A673 (cell line): ENCODE data around the gene LETMD1. TPM values are rescaled to one million over a fixed set of nuclear protein-coding genes. Genes with fewer than 3 reads are reported as not detected.

Experiments
- BruUV-seq: library from RNA; stranded (reverse); fragments of 400-500 nt; replicated peaks from 2 replicates; lab custom pipeline; 2021; lab: Mats Ljungman, UMichigan
- CTCF ChIA-PET: fragments of 300-600 bp; sonication (Branson Sonifier 250); formaldehyde crosslinking; loops from one replicate; lab custom pipeline; 2022; ENCODE audit warnings: antibody characterized with exemption; lab: Charles Lee
- POLR2A ChIA-PET: fragments of 300-600 bp; sonication (Branson Sonifier 250); formaldehyde crosslinking; loops from one replicate; lab custom pipeline; 2022; ENCODE audit warnings: antibody characterized with exemption; ENCODE audit not compliant: low non-redundant PET; lab: Charles Lee
- DNase-seq: peaks from one replicate; pipeline ENCODE4 v3.0.0-alpha.2; 2015; ENCODE audit warnings: low spot score
- H3K27ac ChIP-seq: fragments of 200-600 bp; sonication (generic); 2 replicates; pipeline ENCODE4 v1.5.1; 2016; ENCODE audit warnings: mixed run types, low read depth, mild to moderate bottlenecking, mixed read lengths, antibody characterized with exemption, low read length; ENCODE audit not compliant: poor library complexity, severe bottlenecking
- H3K27me3 ChIP-seq: fragments of 200-600 bp; sonication (generic); replicated peaks from 2 replicates; pipeline ENCODE4 v1.6.1; 2017; ENCODE audit warnings: mixed run types, low read depth, mild to moderate bottlenecking, mixed read lengths, antibody characterized with exemption, low read length; ENCODE audit not compliant: insufficient read depth, poor library complexity
- H3K36me3 ChIP-seq: fragments of 200-600 bp; sonication (generic); 2 replicates; pipeline ENCODE4 v1.6.1; 2016; ENCODE audit warnings: mixed run types, mild to moderate bottlenecking, mixed read lengths, antibody characterized with exemption, low read length; ENCODE audit not compliant: insufficient read depth, poor library complexity, severe bottlenecking
- H3K4me1 ChIP-seq: fragments of 200-600 bp; sonication (generic); 2 replicates; pipeline ENCODE4 v1.6.1; 2017; ENCODE audit warnings: mixed run types, mild to moderate bottlenecking, mixed read lengths, antibody characterized with exemption, low read length; ENCODE audit not compliant: insufficient read depth, poor library complexity, severe bottlenecking
- H3K4me3 ChIP-seq: fragments of 200-600 bp; sonication (generic); 2 replicates; pipeline ENCODE4 v1.5.1; 2016; ENCODE audit warnings: low read depth, mixed run types, mild to moderate bottlenecking, mixed read lengths, low read length; ENCODE audit not compliant: poor library complexity, severe bottlenecking
- H3K9me3 ChIP-seq: fragments of 200-600 bp; sonication (generic); 2 replicates; pipeline ENCODE4 v1.6.1; 2016; ENCODE audit warnings: mixed run types, low read depth, mild to moderate bottlenecking, mixed read lengths, antibody characterized with exemption, low read length; ENCODE audit not compliant: poor library complexity, severe bottlenecking
- EZH2 ChIP-seq: fragments of 200-600 bp; sonication (generic); IDR thresholded peaks from 2 replicates; pipeline ENCODE4 v1.6.1; 2017; ENCODE audit warnings: borderline replicate concordance, low read depth, mild to moderate bottlenecking, mixed read lengths, antibody characterized with exemption, low read length; ENCODE audit not compliant: poor library complexity, severe bottlenecking
- intact Hi-C: fragments of 100-400 bp; cut with micrococcal nuclease; formaldehyde crosslinking; loops from one replicate; pipeline ENCODE4 v1.10.0; 2022; ENCODE audit not compliant: unreplicated experiment
- total RNA-seq: library from RNA; stranded (reverse); gene quantifications from 2 replicates; pipeline ENCODE4 v1.2.3, GENCODE V29; 2021
- TF ChIP-seq, protein P1 (sequence below): fragments of 300-800, 200-600 bp; sonication (generic); conservative IDR thresholded peaks from 2 replicates; pipeline ENCODE4 v1.5.1; 2017; ENCODE audit warnings: low read depth, mild to moderate bottlenecking, antibody characterized with exemption, low read length, moderate library complexity, mixed read lengths

Gene LETMD1
- total RNA-seq, 1 experiment from 2014 or later, result 60.3 TPM

DNA sequence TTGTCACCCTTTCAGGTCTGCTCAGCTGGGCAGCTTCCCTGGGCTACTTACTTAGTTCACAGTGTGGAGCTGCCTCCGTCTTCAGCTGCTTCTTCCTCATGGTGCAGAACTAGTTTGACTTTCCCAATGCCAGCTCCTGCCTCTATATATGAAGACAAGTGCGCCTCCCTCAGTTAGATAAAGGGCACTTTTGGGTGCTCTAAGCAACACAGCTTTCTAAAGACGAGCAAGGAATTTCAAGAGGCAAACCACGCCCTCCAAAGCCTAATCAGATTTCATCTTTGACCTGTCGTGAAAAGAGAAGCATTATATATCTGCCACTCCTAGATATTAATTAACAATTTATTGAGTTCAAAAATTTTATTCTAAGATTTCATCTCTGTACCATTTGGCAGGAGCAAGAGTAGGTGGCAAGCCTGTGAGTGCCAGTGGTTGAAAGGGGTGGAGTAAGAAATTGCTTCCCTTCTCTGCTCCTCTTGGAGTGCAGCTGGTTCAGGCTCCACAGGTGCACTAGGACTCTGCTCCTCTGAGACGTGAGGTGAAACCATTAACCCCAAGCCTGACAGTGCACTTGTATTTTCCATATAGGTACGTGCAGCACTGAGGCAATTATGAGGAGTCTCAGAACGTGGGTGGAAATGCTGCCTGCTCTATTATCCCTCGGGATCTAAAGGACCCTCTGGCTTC is 19.9 kb upstream of the LETMD1 start:
- POLR2A ChIA-PET, result no interaction called here

DNA sequence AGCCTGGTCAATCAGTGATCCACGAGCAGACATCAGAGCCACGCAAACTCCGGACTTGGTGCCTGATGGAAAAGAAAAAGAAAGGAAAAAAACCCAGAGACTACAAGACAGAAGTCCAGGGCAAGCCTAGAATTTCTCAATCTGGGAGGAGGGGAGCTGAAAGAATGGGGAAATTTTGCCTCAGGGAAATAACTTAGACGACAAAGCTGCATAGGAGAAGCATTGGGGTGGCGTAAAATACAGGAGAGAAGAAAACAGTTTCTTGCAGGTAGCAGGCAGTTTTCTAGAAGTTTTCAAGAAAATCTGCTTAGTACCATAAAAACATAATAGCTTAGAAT is 19.3 kb upstream of the LETMD1 start:
- CTCF ChIA-PET, result interaction anchor here (0.7 kb wide), 1 partner anchor 264 kb away, joined by 4 read pairs; no protein-coding TSS in a partner anchor
- POLR2A ChIA-PET, result no interaction called here
- no peaks in the 10 kb centered on the region for H3K9me3 ChIP-seq
- H3K4me1 ChIP-seq, result peaks cover 8% of the 10 kb centered on the region
- no TSS peak for BruUV-seq
- H3K27me3 ChIP-seq, result no peaks in the 10 kb centered on the region
- no peaks in the 10 kb centered on the region for H3K36me3 ChIP-seq
- peak overlapping the region; percentile 2 for H3K4me3 ChIP-seq
- H3K27ac ChIP-seq, result no peak overlapping the region
- DNase-seq, result no peak
- no peak for TF ChIP-seq EZH2
- TF ChIP-seq, protein P1, sequence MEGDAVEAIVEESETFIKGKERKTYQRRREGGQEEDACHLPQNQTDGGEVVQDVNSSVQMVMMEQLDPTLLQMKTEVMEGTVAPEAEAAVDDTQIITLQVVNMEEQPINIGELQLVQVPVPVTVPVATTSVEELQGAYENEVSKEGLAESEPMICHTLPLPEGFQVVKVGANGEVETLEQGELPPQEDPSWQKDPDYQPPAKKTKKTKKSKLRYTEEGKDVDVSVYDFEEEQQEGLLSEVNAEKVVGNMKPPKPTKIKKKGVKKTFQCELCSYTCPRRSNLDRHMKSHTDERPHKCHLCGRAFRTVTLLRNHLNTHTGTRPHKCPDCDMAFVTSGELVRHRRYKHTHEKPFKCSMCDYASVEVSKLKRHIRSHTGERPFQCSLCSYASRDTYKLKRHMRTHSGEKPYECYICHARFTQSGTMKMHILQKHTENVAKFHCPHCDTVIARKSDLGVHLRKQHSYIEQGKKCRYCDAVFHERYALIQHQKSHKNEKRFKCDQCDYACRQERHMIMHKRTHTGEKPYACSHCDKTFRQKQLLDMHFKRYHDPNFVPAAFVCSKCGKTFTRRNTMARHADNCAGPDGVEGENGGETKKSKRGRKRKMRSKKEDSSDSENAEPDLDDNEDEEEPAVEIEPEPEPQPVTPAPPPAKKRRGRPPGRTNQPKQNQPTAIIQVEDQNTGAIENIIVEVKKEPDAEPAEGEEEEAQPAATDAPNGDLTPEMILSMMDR, result no peak
- intact Hi-C loops, result loop anchor here (10.0 kb wide), 1 partner anchor 524 kb away; the partner anchor contains the start of gene DIP2B

More for the DNA sequence above, 19.9 kb upstream of the LETMD1 start:
- BruUV-seq, result no TSS peak
- DNase-seq, result peak; percentile 86
- Histone ChIP-seq H3K27ac (no peak overlapping the region), H3K9me3 (no peaks in the 10 kb centered on the region), H3K4me3 (peak overlapping the region; percentile 2), H3K36me3 (no peaks in the 10 kb centered on the region), H3K27me3 (no peaks in the 10 kb centered on the region), H3K4me1 (peaks cover 8% of the 10 kb centered on the region)
- CTCF ChIA-PET, result interaction anchor here (0.7 to 1.4 kb wide), 4 partner anchors 203 to 958 kb away, joined by 3 to 21 read pairs (median 4); no protein-coding TSS in a partner anchor
- intact Hi-C loops, result loop anchor here (10.0 kb wide), 1 partner anchor 523 kb away; the partner anchor contains the start of gene DIP2B
- TF ChIP-seq, protein P1, result peak; percentile 69
- no peak for TF ChIP-seq EZH2

DNA sequence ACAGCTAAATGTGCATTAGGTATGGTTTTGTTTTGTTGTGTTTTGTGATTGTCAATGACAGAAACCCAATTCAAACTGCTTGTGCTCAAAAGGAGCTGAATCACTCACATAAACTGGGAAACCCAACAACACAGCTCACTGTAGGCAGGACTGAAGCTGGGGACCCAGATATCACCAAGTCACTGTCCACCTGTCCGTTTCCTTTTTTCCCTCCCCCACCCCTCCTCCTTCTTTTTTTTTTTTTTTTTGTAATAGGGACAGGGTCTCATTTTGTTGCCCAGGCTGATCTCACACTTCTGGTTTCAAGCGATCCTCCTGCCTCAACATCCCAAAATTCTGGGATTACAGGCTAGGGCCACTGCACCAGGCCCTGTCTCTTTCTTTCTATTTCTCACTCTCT is 15.1 kb upstream of the LETMD1 start:
- Histone ChIP-seq H3K27me3 (no peaks in the 10 kb centered on the region), H3K9me3 (no peaks in the 10 kb centered on the region), H3K4me1 (no peaks in the 10 kb centered on the region), H3K27ac (no peak overlapping the region), H3K36me3 (no peaks in the 10 kb centered on the region), H3K4me3 (no peak overlapping the region)
- BruUV-seq, result no TSS peak
- ChIA-PET CTCF (no interaction called here), POLR2A (interaction anchor here (0.6 kb wide), 1 partner anchor 1205 kb away, joined by 11 read pairs; no protein-coding TSS in a partner anchor)
- no peak for DNase-seq
- intact Hi-C loops, result no loop called here
- TF ChIP-seq, protein P1, result no peak
- TF ChIP-seq EZH2, result no peak
